ENCODE data around the gene ATG7.

DNA sequence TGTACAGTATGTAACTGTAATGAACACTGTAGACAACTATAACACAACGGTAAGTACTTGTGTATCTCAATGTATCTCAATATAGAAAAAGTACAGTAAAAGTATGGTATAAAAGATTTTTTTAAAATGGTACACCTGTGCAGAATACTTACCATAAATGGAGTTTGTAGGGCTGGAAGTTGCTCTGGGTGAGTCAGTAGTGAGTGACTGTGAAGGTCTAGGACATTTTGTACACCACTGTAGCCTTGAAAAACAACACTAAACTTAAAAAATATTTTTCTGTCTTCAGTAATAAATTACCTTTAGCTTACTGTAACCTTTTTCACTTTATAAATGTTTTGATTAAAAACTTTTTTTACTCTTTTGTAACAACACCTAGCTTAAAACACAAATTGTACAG, 142.9 kb downstream of the ATG7 start:
- TF ChIP-seq, protein P1, sequence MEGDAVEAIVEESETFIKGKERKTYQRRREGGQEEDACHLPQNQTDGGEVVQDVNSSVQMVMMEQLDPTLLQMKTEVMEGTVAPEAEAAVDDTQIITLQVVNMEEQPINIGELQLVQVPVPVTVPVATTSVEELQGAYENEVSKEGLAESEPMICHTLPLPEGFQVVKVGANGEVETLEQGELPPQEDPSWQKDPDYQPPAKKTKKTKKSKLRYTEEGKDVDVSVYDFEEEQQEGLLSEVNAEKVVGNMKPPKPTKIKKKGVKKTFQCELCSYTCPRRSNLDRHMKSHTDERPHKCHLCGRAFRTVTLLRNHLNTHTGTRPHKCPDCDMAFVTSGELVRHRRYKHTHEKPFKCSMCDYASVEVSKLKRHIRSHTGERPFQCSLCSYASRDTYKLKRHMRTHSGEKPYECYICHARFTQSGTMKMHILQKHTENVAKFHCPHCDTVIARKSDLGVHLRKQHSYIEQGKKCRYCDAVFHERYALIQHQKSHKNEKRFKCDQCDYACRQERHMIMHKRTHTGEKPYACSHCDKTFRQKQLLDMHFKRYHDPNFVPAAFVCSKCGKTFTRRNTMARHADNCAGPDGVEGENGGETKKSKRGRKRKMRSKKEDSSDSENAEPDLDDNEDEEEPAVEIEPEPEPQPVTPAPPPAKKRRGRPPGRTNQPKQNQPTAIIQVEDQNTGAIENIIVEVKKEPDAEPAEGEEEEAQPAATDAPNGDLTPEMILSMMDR (IDR thresholded peaks at IDR 0.05; ENCODE audit: low read length) = no peak
- TF ChIP-seq EZH2phosphoT487 (IDR thresholded peaks at IDR 0.05; ENCODE audit: low read length) (no peak), EZH2 (optimal IDR thresholded peaks at IDR 0.05; ENCODE audit: low read depth, low read length) (no peak)

Measured in MM.1S (cell line).